ENCODE data around the gene CCK.
"Not testable (repeated sequence)": the region's sequence is repeated elsewhere in the genome, so short reads cannot be mapped to it uniquely, and the experiment has no call there.

Gene CCK

GRCh38 chr3:42266085-42266484, at the start of gene CCK:
CCK (minus strand) TSS chr3:42266185; CDS start chr3:42263630, 2,555 bp downstream.
- DNase-seq = no peak

GRCh38 chr3:42314411-42314810, 48.4 kb upstream of the CCK start:
- DNase-seq = no peak

- no peak for DNase-seq
Observed at GRCh38 chr3:42308651-42309050, 42.7 kb upstream of the CCK start.

GRCh38 chr3:42306499-42306898, 40.5 kb upstream of the CCK start:
- no peak for DNase-seq

- no peak for DNase-seq
Observed at GRCh38 chr3:42302924-42303634, 37.1 kb upstream of the CCK start.

- no peak for DNase-seq
Observed at GRCh38 chr3:42301446-42302175, 35.6 kb upstream of the CCK start.

- no peak for DNase-seq
Observed at GRCh38 chr3:42300778-42301177, 34.8 kb upstream of the CCK start.

- DNase-seq = no peak
Observed at GRCh38 chr3:42300013-42300412, 34.0 kb upstream of the CCK start.

GRCh38 chr3:42298259-42298658, 32.3 kb upstream of the CCK start:
- DNase-seq = no peak

GRCh38 chr3:42292009-42292408, 26.0 kb upstream of the CCK start:
- DNase-seq = no peak

- no peak for DNase-seq
Observed at GRCh38 chr3:42290966-42291714, 25.2 kb upstream of the CCK start.

- no peak for DNase-seq
Observed at GRCh38 chr3:42289026-42289425, 23.0 kb upstream of the CCK start.

GRCh38 chr3:42288385-42288784, 22.4 kb upstream of the CCK start:
- no peak for DNase-seq

GRCh38 chr3:42287423-42287822, 21.4 kb upstream of the CCK start:
- DNase-seq = not testable (repeated sequence)

- DNase-seq = peak in 5 of 56 donors; percentile 5 to 48 (median 41)
Observed at GRCh38 chr3:42277676-42278075, 11.7 kb upstream of the CCK start.

- DNase-seq = no peak
Observed at GRCh38 chr3:42276141-42277132, 10.5 kb upstream of the CCK start.

GRCh38 chr3:42275217-42275616, 9.2 kb upstream of the CCK start:
- no peak for DNase-seq

- DNase-seq = no peak
Observed at GRCh38 chr3:42274266-42274665, 8.3 kb upstream of the CCK start.

- DNase-seq = no peak
Observed at GRCh38 chr3:42273361-42273760, 7.4 kb upstream of the CCK start.

- no peak for DNase-seq
Observed at GRCh38 chr3:42271786-42272185, 5.8 kb upstream of the CCK start.

- no peak for DNase-seq
Observed at GRCh38 chr3:42270561-42270960, 4.6 kb upstream of the CCK start.

All from amygdala (tissue), 56 donors.